ENCODE results near the gene CAPN15. TPM values are rescaled to one million over a fixed set of nuclear protein-coding genes. Genes with fewer than 3 reads are reported as not detected.
A peak's percentile ranks its signal among the peaks of the same experiment; 100 is the strongest.

Gene CAPN15
- total RNA-seq, 2 experiments from 2014 or later, result 113 to 121 TPM

Small RNAs within 50 kb of the gene (microRNA-seq; reads per million reads assigned to microRNA genes)
- gene MIR3176 (36.6 reads per million, percentile 53 among the genes with 10 or more reads in this experiment), gene MIR5587 (4.3 reads per million, percentile 5 among the genes with 10 or more reads in this experiment)

Other genes with a start within 250 kb of the CAPN15 start
- gene ARHGDIG, start 247.1 kb upstream of the CAPN15 start, total RNA-seq, result not detected
- not detected for gene PDIA2, start 244.5 kb upstream of the CAPN15 start, total RNA-seq
- gene AXIN1, start 175.0 kb upstream of the CAPN15 start, total RNA-seq, result 10 to 100 TPM; 22.3 to 25.7 TPM
- gene MRPL28, start 157.2 kb upstream of the CAPN15 start, total RNA-seq, result 10 to 100 TPM; 89.0 to 90.7 TPM
- gene PGAP6, start 145.7 kb upstream of the CAPN15 start, total RNA-seq, result 10 to 100 TPM; 46.6 to 50.4 TPM
- gene NME4, start 130.5 kb upstream of the CAPN15 start, total RNA-seq, result 1 to 10 TPM; 6.7 to 7.0 TPM
- 1 to 10 TPM; 5.9 to 6.3 TPM for gene DECR2, start 125.8 kb upstream of the CAPN15 start, total RNA-seq
- 10 to 100 TPM; 25.9 to 32.1 TPM for gene RAB11FIP3, start 102.1 kb upstream of the CAPN15 start, total RNA-seq
- gene PRR35, start 32.7 kb downstream of the CAPN15 start, total RNA-seq, result not detected
- 1 to 10 TPM in 1 of 2 experiments, under 1 TPM in 1; 0.94 to 1.2 TPM for gene NHLRC4, start 39.3 kb downstream of the CAPN15 start, total RNA-seq
- gene PIGQ, start 42.3 kb downstream of the CAPN15 start, total RNA-seq, result 10 to 100 TPM; 38.8 to 41.0 TPM
- 10 to 100 TPM; 13.3 to 14.0 TPM for gene RAB40C, start 62.4 kb downstream of the CAPN15 start, total RNA-seq
- gene WFIKKN1, start 103.3 kb downstream of the CAPN15 start, total RNA-seq, result under 1 TPM; 0.12 to 0.23 TPM
- gene METTL26, start 108.6 kb downstream of the CAPN15 start, total RNA-seq, result 10 to 100 TPM; 86.7 to 92.6 TPM
- gene MCRIP2, start 114.1 kb downstream of the CAPN15 start, total RNA-seq, result 10 to 100 TPM; 42.5 to 47.3 TPM
- gene WDR90, start 121.7 kb downstream of the CAPN15 start, total RNA-seq, result 100 to 1,000 TPM in 1 of 2 experiments, 10 to 100 TPM in 1; 74.7 to 108 TPM
- gene RHOT2, start 140.4 kb downstream of the CAPN15 start, total RNA-seq, result 100 to 1,000 TPM; 134 to 168 TPM
- gene RHBDL1, start 148.0 kb downstream of the CAPN15 start, total RNA-seq, result under 1 TPM; 0.37 to 0.79 TPM
- gene STUB1, start 152.7 kb downstream of the CAPN15 start, total RNA-seq, result 10 to 100 TPM; 84.2 to 87.1 TPM
- 10 to 100 TPM; 30.5 to 37.1 TPM for gene JMJD8, start 156.6 kb downstream of the CAPN15 start, total RNA-seq
- 10 to 100 TPM; 18.9 to 19.4 TPM for gene WDR24, start 162.7 kb downstream of the CAPN15 start, total RNA-seq
- gene FBXL16, start 178.1 kb downstream of the CAPN15 start, total RNA-seq, result 1 to 10 TPM; 4.2 to 7.5 TPM
- gene METRN, start 187.4 kb downstream of the CAPN15 start, total RNA-seq, result 10 to 100 TPM in 1 of 2 experiments, 1 to 10 TPM in 1; 9.8 to 14.0 TPM
- 10 to 100 TPM; 14.8 to 21.1 TPM for gene ANTKMT, start 193.4 kb downstream of the CAPN15 start, total RNA-seq
- 1 to 10 TPM; 2.5 to 2.9 TPM for gene CCDC78, start 198.7 kb downstream of the CAPN15 start, total RNA-seq
- 10 to 100 TPM; 13.0 to 14.3 TPM for gene HAGHL, start 199.4 kb downstream of the CAPN15 start, total RNA-seq
- gene CIAO3, start 213.3 kb downstream of the CAPN15 start, total RNA-seq, result 10 to 100 TPM; 34.8 to 37.0 TPM
- not detected for gene MSLN, start 233.0 kb downstream of the CAPN15 start, total RNA-seq